NCI-H2081 treated with DMSO at 0.1 percent for 48 hours (cell line): ENCODE results near the gene SLC25A29.
"Not testable (repeated sequence)": the region's sequence is repeated elsewhere in the genome, so short reads cannot be mapped to it uniquely, and the experiment has no call there.

Source experiments
- DNase-seq: peaks from one replicate; lab custom pipeline; 2025; lab: John Stamatoyannopoulos, UW

The SLC25A29 gene

GRCh38 chr14:100312110-100312876 is 6.0 kb upstream of the SLC25A29 start:
- DNase-seq, result not testable (repeated sequence)

DNA sequence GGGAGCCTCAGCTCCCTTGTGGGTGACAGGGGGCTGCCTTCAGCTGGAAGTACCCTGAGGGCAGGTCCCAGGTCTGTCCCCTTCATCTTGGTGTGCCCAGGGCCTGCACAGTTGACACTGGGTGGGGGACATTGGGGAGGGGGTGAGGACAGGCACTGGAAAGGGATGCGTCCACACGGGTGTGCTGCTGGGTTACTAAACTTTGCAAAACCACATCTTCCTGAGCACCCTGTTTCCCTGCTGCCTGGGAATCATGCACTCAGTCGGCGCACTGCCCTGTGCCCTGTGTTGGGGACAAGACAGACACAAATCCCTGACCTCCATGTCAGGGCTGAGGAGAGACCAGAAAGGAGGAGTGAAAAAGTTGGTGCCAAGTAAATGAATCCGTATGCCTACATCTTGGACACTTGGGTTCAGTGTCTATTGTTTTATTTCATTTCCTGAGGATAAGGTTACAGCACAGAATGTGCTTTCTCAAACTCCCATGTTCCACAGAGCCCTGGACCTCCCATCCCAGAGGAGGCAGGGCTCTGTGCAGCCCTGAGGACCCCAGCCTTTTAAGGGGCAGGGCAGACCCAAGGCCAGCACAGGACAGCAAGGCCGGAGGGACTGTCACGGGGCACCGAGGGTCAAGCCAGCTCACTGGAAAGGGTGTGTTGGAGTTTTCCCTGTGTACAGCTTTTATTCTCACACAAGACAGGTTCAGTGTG is 2.9 kb upstream of the SLC25A29 start:
- no peak for DNase-seq

DNA sequence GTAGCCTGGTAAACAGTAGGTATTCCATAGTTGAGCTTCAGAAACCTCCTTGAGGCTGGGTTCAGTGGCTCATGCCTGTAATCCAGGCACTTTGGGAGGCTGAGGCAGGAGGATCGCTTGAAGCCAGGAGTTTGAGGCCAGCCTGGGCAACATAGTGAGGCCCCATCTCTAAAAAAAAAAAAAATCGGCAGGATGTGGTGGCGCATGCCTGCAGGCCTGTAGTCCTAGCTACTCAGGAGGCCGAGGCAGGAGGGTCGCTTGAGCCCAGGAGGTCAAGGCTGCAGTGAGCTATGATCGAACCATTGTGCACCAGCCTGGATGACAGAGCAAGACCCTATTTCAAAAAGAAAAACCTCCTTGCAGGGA is 2.2 kb upstream of the SLC25A29 start:
- not testable (repeated sequence) for DNase-seq

- DNase-seq, result no peak
Observed at GRCh38 chr14:100307766-100308426, 1.7 kb upstream of the SLC25A29 start.

DNA sequence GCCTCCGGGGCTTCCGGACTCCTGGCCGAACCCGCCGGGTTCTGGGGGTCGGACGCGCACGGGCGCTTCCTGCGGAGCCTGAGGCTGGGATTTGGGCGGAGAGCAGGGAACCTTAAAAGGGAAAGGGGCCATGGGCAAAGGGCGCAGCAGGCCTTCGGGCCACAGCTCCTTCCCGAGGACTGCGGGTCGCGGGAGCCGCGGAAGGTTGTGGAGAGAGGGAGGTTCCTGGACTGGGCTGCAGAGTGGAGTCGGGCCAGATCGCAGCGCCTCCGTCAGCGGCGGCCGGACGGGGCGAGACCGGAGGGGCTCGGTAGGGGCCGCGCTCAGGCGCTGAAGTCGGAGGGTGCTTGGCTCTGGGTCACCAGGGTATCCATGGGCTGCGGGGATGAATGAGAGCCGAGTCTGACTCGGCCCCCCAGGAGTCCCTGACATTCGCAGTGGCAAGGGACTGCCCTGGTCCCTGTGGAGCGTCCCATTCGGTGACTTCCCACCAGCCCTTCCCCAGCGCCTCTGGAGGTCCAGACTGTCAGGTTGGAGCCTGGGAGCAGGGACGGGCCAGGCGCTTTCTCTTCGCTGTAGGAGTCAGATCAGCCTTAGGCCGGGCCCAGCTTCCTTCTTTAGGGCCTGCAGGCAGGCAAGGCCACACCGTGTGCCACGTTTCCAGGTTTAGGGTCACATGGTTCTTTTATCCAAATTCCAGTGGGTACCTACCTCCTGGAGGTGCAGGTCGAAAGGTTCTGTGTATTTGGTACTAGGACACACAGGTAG is 938 bp upstream of the SLC25A29 start:
- DNase-seq, result no peak

GRCh38 chr14:100305324-100306100 is 732 bp downstream of the SLC25A29 start:
- no peak for DNase-seq

DNA sequence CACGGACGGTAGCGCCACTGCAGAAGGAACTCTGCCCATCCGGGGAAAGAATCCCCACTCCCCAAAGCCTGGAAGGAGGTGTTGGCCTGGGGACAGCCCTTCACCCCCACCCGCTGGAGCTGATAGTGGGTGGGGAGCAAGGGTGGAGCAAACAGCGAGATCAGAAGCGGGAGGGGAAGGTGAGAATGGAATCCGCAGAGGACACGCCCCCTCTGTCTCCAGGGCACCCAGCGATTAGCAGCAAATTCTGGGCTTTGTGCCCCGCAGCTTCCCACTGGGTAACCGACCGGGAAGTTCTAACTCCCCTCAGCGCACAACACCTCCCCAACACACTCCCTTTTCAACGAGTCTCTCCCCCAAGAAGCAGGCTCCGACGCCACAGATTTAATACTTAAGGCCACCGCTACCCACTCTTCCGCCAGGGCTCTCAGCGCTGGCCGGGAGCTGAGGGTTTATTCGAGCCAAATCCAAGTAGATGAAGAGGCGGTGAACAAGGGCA is 1.4 kb downstream of the SLC25A29 start:
- peak; percentile 27 for DNase-seq

DNA sequence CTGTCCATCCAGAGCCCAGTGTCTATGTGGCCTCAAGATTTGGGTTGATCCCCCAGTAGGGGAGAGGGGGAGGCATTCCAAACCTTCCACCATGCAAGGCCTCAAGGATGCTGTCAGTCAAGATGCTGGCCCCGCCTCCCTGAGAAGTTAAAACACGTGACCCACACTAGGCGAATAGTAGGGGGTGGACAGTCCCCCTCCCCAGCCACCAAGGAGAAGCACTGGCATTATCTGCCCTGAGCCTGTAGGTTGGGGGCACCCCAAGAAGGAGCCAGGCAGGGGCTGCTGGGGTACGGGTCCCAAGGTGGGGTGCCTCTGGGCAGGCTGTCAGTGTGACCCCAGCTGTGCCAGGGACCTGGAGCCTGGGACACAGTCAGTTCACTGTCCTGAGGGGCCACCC is 2.3 kb downstream of the SLC25A29 start:
- no peak for DNase-seq

DNA sequence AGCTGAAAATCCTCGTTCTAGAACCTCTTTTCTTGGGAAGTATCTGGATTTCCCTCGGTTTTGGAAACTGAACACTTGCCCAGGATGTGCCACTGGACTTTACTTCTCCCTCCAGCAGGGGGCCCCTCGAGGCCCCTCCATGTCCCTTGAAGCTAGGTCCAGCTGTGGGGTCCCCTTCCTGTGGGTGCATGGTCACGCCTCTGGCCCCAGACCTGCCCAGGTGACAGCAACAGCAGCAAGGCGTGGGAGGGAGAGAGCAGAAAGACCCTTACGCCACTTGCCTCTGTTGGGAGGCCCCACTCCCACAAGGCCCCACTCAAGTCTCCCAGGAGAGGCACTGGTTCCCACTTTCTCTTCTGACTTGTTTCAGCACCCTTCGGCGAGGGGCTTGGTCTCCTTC is 3.1 kb downstream of the SLC25A29 start:
- DNase-seq, result no peak

DNA sequence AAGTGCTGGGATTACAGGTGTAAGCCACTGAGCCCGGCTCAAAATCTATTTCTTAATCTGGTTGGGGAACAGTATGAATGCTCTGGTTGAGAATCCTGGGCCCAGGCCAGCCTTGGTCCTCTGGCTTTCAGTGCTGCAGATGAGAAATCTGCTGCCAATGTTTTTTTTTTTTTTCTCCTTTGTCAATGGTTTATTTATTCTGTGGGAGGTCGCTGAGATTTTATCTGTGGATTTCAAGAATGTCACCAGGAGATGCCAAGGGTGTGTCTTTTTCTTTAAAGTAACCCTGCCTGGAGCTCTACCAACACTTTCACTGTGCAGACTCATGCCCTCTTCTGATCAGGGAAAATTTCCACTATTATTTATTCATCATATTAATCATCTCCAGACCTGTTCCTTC is 3.6 kb downstream of the SLC25A29 start:
- no peak for DNase-seq

DNA sequence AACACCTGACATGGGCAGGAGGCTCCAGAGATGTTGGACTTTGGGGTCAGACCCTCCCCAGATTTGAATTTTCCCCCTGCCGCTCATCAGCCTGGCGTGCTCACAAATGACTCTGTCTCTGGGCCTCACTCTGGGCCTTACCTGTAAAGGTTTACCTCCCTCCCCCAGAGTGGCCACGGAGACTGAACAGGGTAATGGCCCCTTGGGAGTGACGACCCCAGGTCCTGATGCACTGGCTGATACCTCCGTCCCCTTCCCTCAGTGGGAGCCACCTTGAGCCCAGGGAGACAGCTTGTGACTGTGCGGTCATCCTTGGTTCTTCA is 7.0 kb downstream of the SLC25A29 start:
- no peak for DNase-seq

GRCh38 chr14:100298551-100299237 is 7.5 kb downstream of the SLC25A29 start:
- DNase-seq, result no peak

GRCh38 chr14:100297320-100298300 is 8.6 kb downstream of the SLC25A29 start:
- no peak for DNase-seq

DNA sequence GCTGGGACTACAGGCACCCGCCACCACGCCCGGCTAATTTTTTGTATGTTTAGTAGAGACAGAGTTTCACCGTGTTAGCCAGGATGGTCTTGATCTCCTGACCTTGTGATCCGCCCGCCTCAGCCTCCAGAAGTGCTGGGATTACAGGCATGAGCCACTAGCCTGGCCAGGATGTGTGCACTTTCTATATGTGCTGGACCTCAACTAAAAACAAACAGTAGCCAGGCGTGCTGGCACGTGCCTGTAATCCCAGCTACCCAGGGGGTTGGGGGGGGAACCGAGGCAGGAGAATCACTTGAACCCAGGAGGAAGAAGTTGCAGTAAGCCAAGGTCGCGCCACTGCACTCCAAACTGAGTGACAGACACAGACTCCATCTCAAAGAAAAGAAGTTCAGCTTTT is 9.5 kb downstream of the SLC25A29 start:
- not testable (repeated sequence) for DNase-seq

DNA sequence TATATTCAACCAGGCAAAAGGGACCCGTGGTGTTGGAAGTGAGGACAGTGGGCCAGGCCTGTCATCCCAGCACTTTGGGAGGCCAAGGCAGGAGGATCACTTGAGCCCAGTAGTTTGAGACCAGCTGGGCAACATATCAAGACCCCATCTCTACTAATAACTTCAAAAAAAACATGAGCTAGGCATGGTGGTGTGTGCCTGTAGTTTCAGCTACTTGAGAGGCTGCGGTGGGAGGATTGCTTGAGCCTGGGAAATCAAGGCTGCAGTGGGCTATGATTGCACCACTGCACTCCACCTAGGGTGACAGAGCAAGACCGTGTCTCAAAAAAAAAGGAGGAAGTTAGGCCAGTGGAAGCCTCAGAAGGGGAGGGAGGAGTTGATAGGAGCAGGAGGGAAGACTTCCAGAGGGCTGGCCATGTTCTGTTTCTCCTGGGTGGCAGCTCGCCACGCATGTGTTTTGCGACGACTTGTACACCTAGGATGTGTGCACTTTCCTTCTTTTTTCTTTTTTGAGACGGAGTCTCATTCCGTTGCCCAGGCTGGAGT is 10.1 kb downstream of the SLC25A29 start:
- no peak for DNase-seq

DNA sequence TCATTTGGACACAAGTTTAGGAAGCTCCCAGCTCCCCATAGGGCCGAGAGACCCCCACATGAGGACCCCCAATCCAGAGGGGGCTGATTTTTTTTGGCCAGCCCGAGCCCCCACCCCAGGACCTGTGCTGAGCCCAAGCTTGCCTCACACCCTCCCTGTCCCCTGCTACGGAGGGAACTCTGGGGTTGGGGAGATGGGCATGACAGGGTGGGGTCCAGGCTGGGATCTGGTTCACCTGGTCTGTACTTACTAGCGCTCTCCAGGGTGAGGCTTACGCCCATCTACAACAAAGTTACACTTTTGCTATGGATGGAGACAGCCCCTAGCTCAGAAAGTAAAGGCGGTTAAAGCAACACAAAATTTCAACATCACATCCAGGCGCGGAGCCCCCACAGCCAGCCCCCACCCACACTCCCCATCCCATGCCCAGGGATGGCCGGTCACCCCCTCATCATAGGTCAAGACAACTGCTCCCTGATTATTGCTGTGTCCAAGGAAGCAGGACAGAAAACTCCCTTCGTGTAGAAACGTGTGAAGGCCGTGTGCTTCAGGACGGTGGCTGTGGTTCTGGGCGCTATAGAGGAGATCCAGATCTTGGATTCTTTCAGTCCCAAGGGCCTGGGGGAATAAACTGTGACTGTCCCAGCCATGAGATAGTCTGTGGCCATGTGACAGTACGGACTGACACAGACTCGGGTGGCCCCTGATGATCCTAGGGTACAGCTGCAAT is 10.7 kb downstream of the SLC25A29 start:
- DNase-seq, result no peak

DNA sequence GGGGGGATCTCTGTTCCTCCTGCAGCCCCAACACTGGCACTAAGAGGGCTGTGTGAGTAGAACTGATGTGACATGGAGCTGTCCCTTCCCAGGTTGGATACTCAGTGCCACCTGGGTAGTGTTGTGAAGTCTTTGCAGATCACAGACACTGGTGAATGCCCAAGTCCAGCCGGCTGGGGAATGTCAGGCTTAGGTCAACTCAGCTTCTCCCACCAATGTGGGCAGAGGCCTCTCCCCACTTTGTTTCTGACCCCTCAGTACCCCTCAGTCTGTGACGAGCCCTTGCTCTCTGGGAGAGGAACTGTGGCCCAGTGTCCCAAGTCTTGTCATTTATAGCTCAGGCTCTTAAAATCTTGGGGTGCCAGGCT is 11.3 kb downstream of the SLC25A29 start:
- DNase-seq, result no peak

GRCh38 chr14:100294213-100294962 is 11.9 kb downstream of the SLC25A29 start:
- DNase-seq, result no peak
